H1 (cell line): ENCODE results near the gene LRRC63. TPM values are rescaled to one million over a fixed set of nuclear protein-coding genes. Genes with fewer than 3 reads are reported as not detected.

Experiments used
- CTCF ChIA-PET: fragments of 300-600 bp; sonication (Branson Sonifier 250); formaldehyde crosslinking; loops from one replicate; lab custom pipeline; 2021; ENCODE audit not compliant: partially characterized antibody; lab: Charles Lee
- POLR2A ChIA-PET: fragments of 300-600 bp; sonication (Branson Sonifier 250); formaldehyde crosslinking; loops from one replicate; lab custom pipeline; 2021; ENCODE audit warnings: inconsistent platforms; ENCODE audit not compliant: partially characterized antibody; lab: Charles Lee
- DNase-seq, 2 experiments: peaks; one replicate each; pipeline versions ENCODE4 v3.0.0 to v3.0.0-alpha.2; 2010 to 2022; ENCODE audit warnings: low spot score in 2 of 2, low read depth in 1 of 2, mixed read lengths in 1 of 2
- FAIRE-seq: peaks from 2 replicates; lab custom pipeline; 2011; peaks lifted over from hg19 to GRCh38; lab: Jason Lieb, UNC
- H2AFZ ChIP-seq: 2 replicates; pipeline ENCODE4 v1.8.1; 2012; ENCODE audit warnings: low read length, inconsistent platforms
- H2AK5ac ChIP-seq: 2 replicates; pipeline ENCODE4 v1.6.1; 2013; ENCODE audit warnings: low read depth, low read length
- H2BK120ac ChIP-seq: replicated peaks from 2 replicates; pipeline ENCODE3; 2013; ENCODE audit warnings: low read depth, low read length, inconsistent platforms
- H2BK12ac ChIP-seq: 2 replicates; pipeline ENCODE4 v1.6.1; 2013; ENCODE audit warnings: low read depth, low read length
- H2BK15ac ChIP-seq: 2 replicates; pipeline ENCODE4 v1.6.1; 2013; ENCODE audit warnings: low read length
- H2BK20ac ChIP-seq: 2 replicates; pipeline ENCODE4 v1.6.1; 2013; ENCODE audit warnings: low read length
- H2BK5ac ChIP-seq: 2 replicates; pipeline ENCODE4 v1.6.1; 2013; ENCODE audit warnings: low read depth, low read length
- H3K14ac ChIP-seq: 2 replicates; pipeline ENCODE4 v1.6.1; 2013; ENCODE audit warnings: inconsistent platforms; ENCODE audit not compliant: insufficient read length
- H3K18ac ChIP-seq: 2 replicates; pipeline ENCODE4 v1.6.1; 2013; ENCODE audit warnings: low read length; ENCODE audit errors: extremely low read depth
- H3K23ac ChIP-seq: 2 replicates; pipeline ENCODE4 v1.6.1; 2013; ENCODE audit warnings: inconsistent platforms; ENCODE audit not compliant: insufficient read length
- H3K23me2 ChIP-seq: 2 replicates; pipeline ENCODE4 v1.6.1; 2013; ENCODE audit warnings: low read depth, low read length
- H3K27ac ChIP-seq: 2 replicates; pipeline ENCODE4 v1.6.1; 2011; ENCODE audit warnings: low read depth, low read length, inconsistent platforms
- H3K27me3 ChIP-seq, 4 experiments: replicated peaks in 1 of 4; 1 replicate in 1 of 4; 2 replicates in 3 of 4; pipeline versions ENCODE4 v1.6.1 to v1.8.1; 2011 to 2013; ENCODE audit warnings: low read length in 3 of 4, mild to moderate bottlenecking in 3 of 4, inconsistent platforms in 2 of 4, mixed read lengths in 2 of 4, moderate library complexity in 1 of 4; ENCODE audit not compliant: control insufficient read depth in 3 of 4, insufficient read depth in 3 of 4; ENCODE audit errors: extremely low read depth in 1 of 4
- H3K36me3 ChIP-seq, 4 experiments: 2 replicates each; pipeline versions ENCODE4 v1.6.1 to v1.8.1; 2011 to 2013; ENCODE audit warnings: mild to moderate bottlenecking in 4 of 4, low read length in 3 of 4, moderate library complexity in 2 of 4, control low read depth in 1 of 4, inconsistent platforms in 1 of 4; ENCODE audit not compliant: insufficient read depth in 4 of 4, control insufficient read depth in 2 of 4
- H3K4ac ChIP-seq: replicated peaks from 2 replicates; pipeline ENCODE3; 2013; ENCODE audit warnings: low read length, low read depth, mixed read lengths, inconsistent platforms; ENCODE audit not compliant: insufficient read length
- H3K4me1 ChIP-seq, 4 experiments: replicated peaks in 1 of 4; 1 replicate in 1 of 4; 2 replicates in 3 of 4; pipeline versions ENCODE4 v1.6.1 to v1.8.1; 2011 to 2013; ENCODE audit warnings: low read length in 3 of 4, inconsistent platforms in 2 of 4, mixed read lengths in 1 of 4; ENCODE audit not compliant: insufficient read depth in 4 of 4, control insufficient read depth in 3 of 4
- H3K4me2 ChIP-seq, 2 experiments: 2 replicates each; pipeline versions ENCODE4 v1.6.1 to v1.8.1; 2011 to 2013; ENCODE audit warnings: low read depth in 2 of 2, low read length in 2 of 2, control low read depth in 1 of 2, inconsistent platforms in 1 of 2, mild to moderate bottlenecking in 1 of 2; ENCODE audit not compliant: insufficient read depth in 1 of 2
- H3K4me3 ChIP-seq, 4 experiments: fragments of 200-600, 300-600 bp in 1 of 4; sonication (generic), shearing (Covaris generic), sonication (Bioruptor Twin) in 1 of 4; 2 replicates each; pipeline versions ENCODE4 v1.5.1 to v1.8.1; 2011 to 2016; ENCODE audit warnings: low read length in 4 of 4, low read depth in 3 of 4, control low read depth in 2 of 4, inconsistent platforms in 2 of 4, mild to moderate bottlenecking in 2 of 4, mixed read lengths in 1 of 4, moderate library complexity in 1 of 4; ENCODE audit not compliant: insufficient read depth in 2 of 4; ENCODE audit errors: extremely low read depth in 1 of 4
- H3K56ac ChIP-seq: replicated peaks from 2 replicates; pipeline ENCODE3; 2013; ENCODE audit warnings: low read depth, mild to moderate bottlenecking, mixed read lengths, low read length, inconsistent platforms; ENCODE audit not compliant: insufficient read length
- H3K79me1 ChIP-seq: 2 replicates; pipeline ENCODE4 v1.6.1; 2013; ENCODE audit warnings: low read depth, low read length, control low read depth
- H3K79me2 ChIP-seq, 2 experiments: 2 replicates each; pipeline versions ENCODE4 v1.6.1 to v1.8.1; 2012 to 2013; ENCODE audit warnings: low read length in 2 of 2, mild to moderate bottlenecking in 2 of 2, inconsistent platforms in 1 of 2; ENCODE audit not compliant: insufficient read depth in 2 of 2, control insufficient read depth in 1 of 2
- H3K9ac ChIP-seq, 4 experiments: replicated peaks in 1 of 4; 1 replicate in 1 of 4; 2 replicates in 3 of 4; pipeline versions ENCODE4 v1.6.1 to v1.8.1; 2011 to 2013; ENCODE audit warnings: low read depth in 3 of 4, low read length in 3 of 4, control low read depth in 2 of 4, mild to moderate bottlenecking in 2 of 4, moderate library complexity in 2 of 4, inconsistent platforms in 1 of 4; ENCODE audit errors: extremely low read depth in 1 of 4
- H3K9me3 ChIP-seq, 2 experiments: 2 replicates each; pipeline versions ENCODE4 v1.6.1 to v1.8.1; 2012 to 2013; ENCODE audit warnings: mild to moderate bottlenecking in 2 of 2, moderate library complexity in 2 of 2, control low read depth in 1 of 2, inconsistent platforms in 1 of 2, low read depth in 1 of 2, low read length in 1 of 2, mixed read lengths in 1 of 2; ENCODE audit not compliant: insufficient read depth in 2 of 2
- H4K20me1 ChIP-seq, 2 experiments: replicated peaks in 1 of 2; 2 replicates each; pipeline versions ENCODE3 to v1.8.1; 2011 to 2013; ENCODE audit warnings: inconsistent platforms in 2 of 2, low read length in 2 of 2, mild to moderate bottlenecking in 1 of 2; ENCODE audit not compliant: insufficient read depth in 2 of 2, control insufficient read depth in 1 of 2
- H4K5ac ChIP-seq: 2 replicates; pipeline ENCODE4 v1.6.1; 2013; ENCODE audit warnings: low read length, low read depth, mixed read lengths, inconsistent platforms; ENCODE audit not compliant: insufficient read length
- H4K8ac ChIP-seq: 2 replicates; pipeline ENCODE4 v1.8.0; 2013; ENCODE audit warnings: mild to moderate bottlenecking, moderate library complexity, low read length, inconsistent platforms; ENCODE audit not compliant: insufficient read depth; ENCODE audit errors: extremely low read depth
- H4K91ac ChIP-seq: replicated peaks from 2 replicates; pipeline ENCODE3; 2013; ENCODE audit warnings: low read length, mixed read lengths, inconsistent platforms; ENCODE audit not compliant: insufficient read length
- SAP30 ChIP-seq: fragments of 300-600 bp; sonication (generic); IDR thresholded peaks from 2 replicates; pipeline ENCODE4 v1.7.1; 2012; ENCODE audit warnings: low read length, moderate library complexity, mild to moderate bottlenecking, inconsistent platforms; ENCODE audit not compliant: insufficient read depth, insufficient replicate concordance
- WGBS, 2 experiments: shearing (Covaris generic) in 1 of 2; methylation state at CpG; one replicate each; pipeline versions ENCODE4 v1.1.6 to v1.1.7; 2013 to 2015; ENCODE audit warnings: low lambda C conversion rate in 2 of 2, mixed read lengths in 2 of 2, inconsistent platforms in 1 of 2, low coverage in 1 of 2, missing lambda C conversion rate in 1 of 2; ENCODE audit not compliant: insufficient replicate concordance in 2 of 2, insufficient coverage in 1 of 2, insufficient read length in 1 of 2; ENCODE audit errors: extremely low coverage in 1 of 2, missing lambda C conversion rate in 1 of 2; 5-methylcytosine and 5-hydroxymethylcytosine counted together
- polyA plus RNA-seq, 7 experiments: library from polyadenylated mRNA; depleted of rRNA in 3 of 7; stranded (reverse) in 5 of 7; unstranded in 2 of 7; fragments of >200 nt in 5 of 7; fragments of 200-250 nt in 2 of 7; gene quantifications; 1 replicate in 5 of 7; 2 replicates in 1 of 7; 4 replicates in 1 of 7; pipeline versions ENCODE4 v1.2.1 to v1.2.3, GENCODE V29; 2011 to 2013; ENCODE audit warnings: missing spikeins in 2 of 7, mixed read lengths in 2 of 7
- total RNA-seq: library from RNA; stranded (reverse); fragmentation: NEBNext Ultra II Directional; extraction: Animal tissue kit (Norgen Biotek cat#: 25700); gene quantifications from 2 replicates; pipeline ENCODE4 v1.2.1, GENCODE V29; 2021

Gene LRRC63
- total and polyA plus RNA-seq, 2 of the 8 experiments (the other 6 are each of a cell fraction or from before 2014, with no cell fraction given) = not detected

DNA sequence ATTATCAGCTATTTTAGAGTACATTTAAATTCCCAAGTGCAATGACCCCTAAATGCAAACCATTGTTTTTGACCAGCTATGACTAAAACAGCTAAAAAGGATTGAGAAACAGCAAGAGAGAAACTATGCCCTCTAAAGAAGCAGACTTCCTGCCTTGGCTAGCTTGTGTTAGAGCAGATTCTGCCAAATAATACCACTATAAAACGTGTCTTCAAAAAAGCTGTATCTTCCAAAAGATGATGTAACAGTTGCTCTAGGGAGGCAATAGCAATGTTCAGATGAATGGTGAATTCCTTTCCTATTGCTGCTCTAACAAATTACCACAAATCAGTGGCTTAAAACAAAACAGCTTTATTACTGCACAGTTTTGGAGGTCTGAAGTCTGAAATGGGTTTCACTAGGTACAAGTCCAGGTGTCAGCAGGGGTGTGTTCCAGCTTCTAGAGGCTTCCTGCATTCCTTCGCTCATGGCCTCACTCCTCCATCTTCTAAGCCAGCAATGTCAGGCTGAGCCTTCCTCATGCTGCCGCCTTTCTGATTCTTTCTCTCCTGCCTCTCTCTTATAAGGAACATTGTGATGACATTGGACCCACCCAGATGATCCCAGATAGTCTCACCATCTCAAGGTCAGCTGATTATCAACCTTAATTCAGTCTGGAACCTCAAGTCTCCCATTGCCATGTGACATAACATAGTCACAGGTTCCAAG lies 84.5 kb downstream of the LRRC63 start:
- H2BK15ac ChIP-seq = no peak overlapping the region
- no peaks in the 10 kb centered on the region for H3K23me2 ChIP-seq
- H3K18ac ChIP-seq = no peak overlapping the region
- no peaks in the 10 kb centered on the region for H3K36me3 ChIP-seq
- ChIA-PET POLR2A (no interaction called here), CTCF (interaction anchor here (0.9 to 1.0 kb wide), 3 partner anchors 25 to 171 kb away, joined by 3 read pairs; no protein-coding TSS in a partner anchor)
- no peak overlapping the region for H3K27ac ChIP-seq
- H3K56ac ChIP-seq = no peak overlapping the region
- H3K4me2 ChIP-seq = no peak overlapping the region
- no peak overlapping the region for H2BK120ac ChIP-seq
- H4K20me1 ChIP-seq = no peaks in the 10 kb centered on the region
- no peak overlapping the region for H3K4me3 ChIP-seq
- H3K27me3 ChIP-seq = no peaks in the 10 kb centered on the region; a peak in 1 of 7 replicates
- H3K4me1 ChIP-seq = no peaks in the 10 kb centered on the region
- H4K91ac ChIP-seq = no peak overlapping the region
- 81% methylated on average over 3 of the region's 3 CpGs; no CpG with 5 or more reads in 1 of the 2 experiments for WGBS, 2 experiments
- H3K9ac ChIP-seq = no peak overlapping the region
- H3K4ac ChIP-seq = no peak overlapping the region
- no peak overlapping the region for H2AK5ac ChIP-seq
- no peaks in the 10 kb centered on the region for H3K9me3 ChIP-seq
- H3K79me1 ChIP-seq = no peaks in the 10 kb centered on the region
- no peak for TF ChIP-seq SAP30
- FAIRE-seq (no peak), DNase-seq (no peak)
- no peak overlapping the region for H4K5ac ChIP-seq
- H3K79me2 ChIP-seq = no peaks in the 10 kb centered on the region
- no peak overlapping the region for H3K23ac ChIP-seq
- H2AFZ ChIP-seq = no peak overlapping the region
- no peak overlapping the region for H3K14ac ChIP-seq
- no peak overlapping the region; the same call in 1 of the 2 replicates for H4K8ac ChIP-seq
- H2BK12ac ChIP-seq = peak overlapping the region; percentile 68
- H2BK5ac ChIP-seq = no peak overlapping the region
- no peak overlapping the region for H2BK20ac ChIP-seq
